ENCODE results near the gene UNC119B.
"Not testable (repeated sequence)": the region's sequence is repeated elsewhere in the genome, so short reads cannot be mapped to it uniquely, and the experiment has no call there.

Gene UNC119B

GRCh38 chr12:120710031-120710804, at the start of gene UNC119B:
UNC119B (plus strand) TSS chr12:120710458; CDS start chr12:120710475, 17 bp downstream.
- peak; percentile 89 for DNase-seq

- no peak for DNase-seq
These were observed 48.8 kb upstream of the UNC119B start for GRCh38 chr12:120661432-120661831.

GRCh38 chr12:120662879-120663278, 47.4 kb upstream of the UNC119B start:
- DNase-seq = no peak

- DNase-seq = no peak
These were observed 46.5 kb upstream of the UNC119B start for GRCh38 chr12:120663741-120664140.

GRCh38 chr12:120666571-120667390, 43.5 kb upstream of the UNC119B start:
- DNase-seq = no peak

GRCh38 chr12:120668091-120668867, 42.0 kb upstream of the UNC119B start:
- DNase-seq = no peak

GRCh38 chr12:120668868-120669840, 41.1 kb upstream of the UNC119B start:
- DNase-seq = no peak

DNA sequence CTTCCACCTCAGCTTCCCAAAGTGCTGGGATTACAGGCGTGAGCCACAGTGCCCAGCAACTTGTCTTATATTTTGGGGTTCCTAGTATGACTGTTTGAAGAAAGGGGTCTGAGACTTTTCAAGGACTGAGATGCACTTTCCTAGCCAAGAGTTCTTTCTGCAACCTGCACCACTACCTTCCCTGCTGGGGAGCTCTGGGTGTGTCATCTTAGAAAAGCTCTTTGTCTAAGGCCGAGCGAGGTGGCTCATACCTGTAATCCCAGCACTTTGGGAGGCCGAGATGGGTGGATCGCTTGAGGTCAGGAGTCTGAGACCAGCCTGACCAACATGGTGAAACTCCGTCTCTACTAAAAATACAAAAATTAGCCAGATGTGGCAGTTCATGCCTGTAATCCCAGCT, 40.0 kb upstream of the UNC119B start:
- not testable (repeated sequence) for DNase-seq

DNA sequence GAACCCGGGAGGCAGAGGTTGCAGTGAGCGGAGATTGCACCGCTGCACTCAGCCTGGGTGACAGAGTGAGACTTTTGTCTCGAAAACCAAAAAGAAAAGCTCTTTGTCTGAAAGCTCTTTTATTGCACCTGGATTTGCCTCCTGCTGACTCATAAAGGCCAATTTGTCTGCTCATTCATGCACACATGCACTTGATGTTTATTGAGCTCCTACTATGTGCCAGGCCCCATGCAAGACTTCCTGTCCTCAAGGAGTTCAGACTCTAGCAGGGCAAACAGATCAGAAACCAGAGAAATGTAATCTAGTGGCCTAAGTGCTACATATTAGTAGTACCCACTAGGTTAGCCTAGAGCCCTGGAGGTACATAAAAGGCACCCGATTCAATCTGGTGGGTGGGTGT, 39.6 kb upstream of the UNC119B start:
- DNase-seq = no peak

DNA sequence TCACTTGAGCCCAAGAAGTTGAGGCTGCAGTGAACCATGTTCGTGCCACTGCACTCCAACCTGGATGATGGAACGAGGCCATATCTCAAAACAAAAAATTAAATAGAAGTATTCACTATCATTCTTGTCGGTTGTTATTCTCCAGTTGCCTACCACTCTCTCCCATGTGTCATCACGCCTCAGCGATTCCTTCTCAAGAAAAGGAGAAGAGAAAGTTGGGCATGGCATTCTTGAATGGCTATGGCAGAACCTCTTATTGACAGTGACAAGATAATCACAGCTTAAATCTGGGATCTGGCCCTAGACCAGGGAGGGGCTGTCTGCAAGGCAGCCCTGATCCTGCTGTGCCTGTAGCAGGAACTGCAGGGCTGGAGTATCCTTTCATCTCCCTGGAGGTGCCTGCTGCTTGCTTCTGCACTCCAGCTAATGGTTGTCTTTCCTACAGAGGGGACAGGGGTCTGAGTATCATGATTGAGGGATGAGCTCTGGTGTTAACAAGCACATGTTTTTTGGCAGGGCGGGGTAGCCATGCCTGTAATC, 36.1 kb upstream of the UNC119B start:
- no peak for DNase-seq

DNA sequence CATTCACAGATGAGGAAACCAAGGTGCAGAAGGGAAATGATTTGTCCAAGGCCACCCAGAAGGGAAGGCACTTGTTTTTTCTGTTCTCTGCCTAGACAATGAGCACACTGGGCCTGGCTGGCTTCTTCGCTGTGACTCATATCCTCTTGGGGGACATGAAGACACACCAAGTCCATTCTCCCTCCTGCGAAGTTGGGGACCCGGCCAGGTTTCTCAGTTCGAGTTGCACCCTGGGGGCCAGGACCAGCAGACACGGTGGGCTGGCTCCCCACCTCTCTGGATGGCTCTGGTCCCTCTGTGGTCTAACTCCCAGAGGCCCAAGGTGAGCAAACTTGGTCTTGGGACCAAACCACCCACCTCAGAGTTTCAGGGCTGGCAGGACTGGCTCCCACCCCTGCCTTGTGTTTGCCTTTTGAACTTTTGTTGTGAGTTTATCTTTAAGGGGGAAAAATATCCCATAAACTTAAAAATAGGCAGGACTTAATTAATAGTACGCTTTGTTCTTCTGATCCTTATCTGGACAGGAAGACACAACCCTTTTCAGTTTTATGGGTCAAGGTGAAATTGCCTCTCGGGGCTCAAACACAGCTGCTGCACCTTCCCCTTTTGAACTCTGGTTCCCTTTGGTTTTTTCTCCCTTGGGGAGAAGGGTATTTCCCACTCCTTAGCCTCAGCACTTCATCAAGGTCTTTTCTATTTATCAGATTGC, 32.3 kb upstream of the UNC119B start:
- DNase-seq = peak; percentile 63

DNA sequence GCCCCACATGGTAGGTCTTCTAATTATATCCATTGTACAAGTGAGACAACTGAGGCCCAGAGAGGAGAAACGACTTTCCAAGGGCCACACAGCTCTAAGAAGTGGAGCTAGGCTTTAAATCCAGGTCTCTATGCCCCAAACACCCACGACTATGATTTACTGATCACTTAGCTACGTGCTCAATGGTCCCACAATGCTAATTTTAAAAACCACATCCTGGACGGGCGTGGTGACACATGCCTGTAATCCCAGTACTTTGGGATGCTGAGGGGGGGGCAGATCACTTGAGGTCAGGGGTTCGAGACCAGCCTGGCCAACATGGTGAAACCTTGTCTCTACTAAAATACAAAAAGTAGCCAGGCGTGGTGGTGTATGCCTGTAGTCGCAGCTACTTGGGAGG, 31.7 kb upstream of the UNC119B start:
- DNase-seq = no peak

DNA sequence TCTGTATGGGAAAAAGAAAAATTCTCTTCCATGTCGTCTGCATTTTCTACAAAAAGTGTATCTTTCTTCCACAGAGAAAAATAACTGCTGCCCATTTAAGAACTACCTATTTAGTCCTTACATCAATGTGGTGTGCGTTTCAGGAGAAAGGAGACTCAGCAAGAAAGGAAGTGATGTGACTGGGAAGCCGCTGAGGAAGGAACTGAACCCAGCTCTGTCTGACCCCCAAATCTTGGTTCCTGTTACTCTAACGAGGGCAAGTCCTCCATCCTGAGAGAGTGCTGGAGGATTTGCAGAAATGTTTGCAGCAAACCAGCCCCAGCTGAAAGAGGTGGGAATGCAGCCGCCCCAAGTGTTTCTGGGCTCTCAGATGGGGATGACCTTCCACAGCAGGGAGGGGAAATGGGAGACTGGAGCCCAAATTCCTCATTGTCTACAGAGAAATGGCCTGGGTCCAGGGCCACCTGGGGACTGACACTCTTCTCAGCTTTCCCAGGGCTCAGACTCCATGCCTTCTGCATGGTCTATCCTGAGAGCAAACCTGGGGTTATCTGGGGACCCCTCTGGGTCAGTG, 30.0 kb upstream of the UNC119B start:
- no peak for DNase-seq

GRCh38 chr12:120684523-120684932, 25.7 kb upstream of the UNC119B start:
- no peak for DNase-seq

GRCh38 chr12:120685522-120685921, 24.7 kb upstream of the UNC119B start:
- DNase-seq = no peak

DNA sequence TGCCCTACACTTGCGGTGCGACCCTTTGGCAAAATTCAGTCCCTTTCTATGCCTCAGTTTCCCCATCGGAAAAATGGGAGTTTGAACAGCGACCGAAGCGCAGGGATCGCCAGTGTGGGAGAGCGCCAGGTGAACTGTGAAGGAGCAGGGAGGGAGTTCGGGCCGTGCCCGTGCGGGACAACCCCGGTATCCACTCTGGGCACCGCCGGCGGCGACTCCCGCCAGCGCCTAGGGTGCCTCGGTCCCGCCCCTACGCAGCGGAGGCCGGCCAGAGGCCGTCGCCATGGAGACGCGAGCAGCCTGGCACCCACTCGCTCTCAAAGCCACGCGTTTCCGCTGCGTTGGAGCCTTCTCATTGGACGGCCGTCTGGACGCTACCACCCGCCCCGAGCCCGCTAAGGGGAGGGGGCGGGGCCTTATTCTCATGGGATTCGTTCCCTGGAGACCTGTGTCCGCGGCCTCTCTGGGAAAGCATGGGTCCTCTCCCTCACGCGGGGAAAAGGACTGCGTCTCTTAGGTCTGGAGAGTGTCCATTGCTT, 24.0 kb upstream of the UNC119B start:
- peak; percentile 98 for DNase-seq

DNA sequence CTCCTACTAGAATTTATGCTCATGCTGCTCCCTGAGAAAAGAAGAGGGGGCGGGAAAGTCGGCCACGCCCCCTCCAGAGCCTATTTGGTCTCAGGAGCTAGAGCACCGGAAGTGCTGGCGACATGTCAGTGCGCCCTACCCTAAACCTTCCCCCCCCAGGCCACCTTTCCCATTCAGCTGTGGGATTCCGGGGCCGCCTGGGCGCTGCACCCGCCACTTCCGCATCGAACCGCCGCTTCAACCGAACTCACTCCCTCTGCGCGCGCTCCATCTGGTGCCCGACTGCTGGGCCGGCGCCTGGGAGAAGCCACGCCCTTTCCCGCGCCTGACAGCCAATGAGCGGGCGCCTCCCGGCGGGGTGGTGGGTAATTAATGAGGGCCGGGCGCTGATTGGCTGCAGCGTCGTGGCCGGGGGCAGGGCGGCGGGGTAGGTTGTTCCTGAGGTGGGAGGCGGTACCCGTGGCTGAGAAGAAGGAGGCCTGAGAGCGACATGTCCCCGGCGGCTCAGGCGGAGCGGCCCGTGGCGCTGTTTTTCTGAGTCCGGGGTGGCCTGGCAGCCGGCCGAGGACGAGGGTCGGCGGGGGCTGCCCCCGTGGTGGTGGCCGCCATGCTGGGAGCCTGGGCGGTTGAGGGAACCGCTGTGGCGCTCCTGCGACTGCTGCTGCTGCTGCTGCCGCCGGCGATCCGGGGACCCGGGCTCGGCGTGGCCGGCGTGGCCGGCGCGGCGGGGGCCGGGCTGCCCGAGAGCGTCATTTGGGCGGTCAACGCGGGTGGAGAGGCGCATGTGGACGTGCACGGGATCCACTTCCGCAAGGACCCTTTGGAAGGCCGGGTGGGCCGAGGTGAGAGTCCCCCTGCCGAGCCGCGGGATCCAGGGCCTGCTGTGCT, 23.3 kb upstream of the UNC119B start, which contains the start of gene MLEC:
MLEC (plus strand) TSS at position 460 of the 888 bp plus-strand sequence; CDS start at position 608, 148 bp downstream.
- peak; percentile 99 for DNase-seq

- peak; percentile 63 for DNase-seq
These were observed 22.5 kb upstream of the UNC119B start for GRCh38 chr12:120687578-120688289.

Data from activated CD8-positive, alpha-beta memory T cell treated with anti-CD3 and anti-CD28 coated beads, Interleukin-2, amount 50 U/mL, for 48 hours (primary cell).